ENCODE data around the gene MICB.

The MICB gene

GRCh38 chr6:31534011-31534410 lies 36.1 kb downstream of the MICB start:
- no peak overlapping the region for H3K27ac ChIP-seq
- TF ChIP-seq ZFX (IDR thresholded peaks at IDR 0.05) (no peak), CTCF (conservative IDR thresholded peaks at IDR 0.05) (no peak)

GRCh38 chr6:31534521-31535040 lies 36.6 kb downstream of the MICB start:
- no peak for TF ChIP-seq CTCF (conservative IDR thresholded peaks at IDR 0.05)
- TF ChIP-seq ZFX (IDR thresholded peaks at IDR 0.05): no peak
- H3K27ac ChIP-seq: no peak overlapping the region

GRCh38 chr6:31535538-31536324 lies 37.8 kb downstream of the MICB start:
- no peak overlapping the region for H3K27ac ChIP-seq
- TF ChIP-seq CTCF (conservative IDR thresholded peaks at IDR 0.05) (no peak), ZFX (IDR thresholded peaks at IDR 0.05) (no peak)

DNA sequence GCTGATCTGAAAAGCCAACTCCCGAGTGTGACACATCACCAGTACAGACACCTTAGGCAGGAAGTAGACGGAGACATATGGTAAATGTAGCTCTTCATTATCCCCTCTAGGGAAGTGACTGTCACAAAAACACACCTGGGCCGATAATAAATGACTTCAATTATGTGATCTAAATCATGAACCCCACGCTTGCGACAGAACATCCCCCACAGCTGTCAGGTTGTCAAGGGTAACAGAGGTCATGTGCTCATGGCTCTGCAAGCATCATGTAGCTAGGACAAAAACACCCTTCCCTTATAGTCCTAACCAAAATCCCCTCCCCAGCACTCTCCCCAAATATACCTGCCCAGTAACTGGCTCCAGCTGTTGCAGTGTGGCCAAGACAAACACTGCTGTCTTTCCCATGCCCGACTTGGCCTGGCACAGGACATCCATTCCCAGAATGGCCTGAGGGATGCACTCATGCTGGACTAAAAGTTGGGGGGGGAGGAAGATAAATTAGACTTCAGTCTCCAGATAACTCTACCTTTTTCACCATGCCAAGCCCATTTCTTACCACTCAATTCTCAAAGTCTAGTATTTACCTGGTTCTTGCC lies 41.0 kb downstream of the MICB start:
- TF ChIP-seq CTCF (conservative IDR thresholded peaks at IDR 0.05): no peak
- TF ChIP-seq ZFX (IDR thresholded peaks at IDR 0.05): no peak
- H3K27ac ChIP-seq: no peak overlapping the region

- no peak for TF ChIP-seq CTCF (conservative IDR thresholded peaks at IDR 0.05)
- TF ChIP-seq ZFX (IDR thresholded peaks at IDR 0.05): no peak
- peak overlapping the region; percentile 95 for H3K27ac ChIP-seq
Observed at GRCh38 chr6:31540640-31541039, 42.7 kb downstream of the MICB start.

DNA sequence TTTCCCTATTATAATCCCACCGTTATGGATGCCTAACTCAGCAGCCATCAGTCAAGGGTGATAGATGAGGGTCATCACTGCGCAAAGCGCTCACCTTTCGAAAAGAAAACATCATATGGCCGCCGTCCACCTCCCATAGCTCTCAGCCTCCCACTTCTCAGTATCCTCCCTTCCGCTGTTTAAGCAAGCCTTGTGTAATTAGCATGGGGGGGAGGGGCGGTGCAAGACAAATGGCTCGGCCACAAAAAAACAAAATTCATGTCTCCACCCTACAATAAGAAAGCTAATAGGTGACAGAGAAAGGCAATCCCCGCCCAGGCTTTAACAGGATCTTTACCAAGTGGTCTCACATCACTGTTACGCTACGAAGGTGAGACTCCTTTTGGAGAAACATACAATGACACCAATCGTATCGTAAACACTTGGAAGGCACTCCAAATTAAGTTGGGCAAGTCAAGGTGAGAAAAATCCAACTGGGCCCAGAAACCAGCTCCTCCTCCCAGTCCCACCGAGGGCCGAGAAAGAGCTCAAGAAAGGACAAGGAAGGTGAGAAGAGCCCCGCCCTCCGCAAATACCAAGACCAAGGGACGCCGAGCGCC lies 43.2 kb downstream of the MICB start:
- peak overlapping the region; percentile 95 for H3K27ac ChIP-seq
- TF ChIP-seq ZFX (IDR thresholded peaks at IDR 0.05) (no peak; the same call in 1 of the 2 replicates), CTCF (conservative IDR thresholded peaks at IDR 0.05) (no peak)

Measured in C4-2B (cell line).